ENCODE measurements around the gene ARID5B.

The ARID5B gene

GRCh38 chr10:61931620-61932332 is 30.3 kb downstream of the ARID5B start:
- Histone ChIP-seq H3K4me1 (ENCODE audit: insufficient read depth, low read length) (no peaks in the 10 kb centered on the region), H3K9me3 (ENCODE audit: insufficient read depth, low read length, severe bottlenecking) (no peaks in the 10 kb centered on the region), H3K4me3 (ENCODE audit: low read depth in 1 of 2, low read length in 2 of 2) (no peak overlapping the region), H2AFZ (ENCODE audit: low read depth, low read length) (no peak overlapping the region), H3K4me2 (ENCODE audit: insufficient read depth, low read length) (no peak overlapping the region), H3K27me3 (ENCODE audit: insufficient read depth, low read length, poor library complexity) (no peaks in the 10 kb centered on the region), H3K79me2 (ENCODE audit: insufficient read depth, low read length) (no peaks in the 10 kb centered on the region), H4K20me1 (ENCODE audit: insufficient read depth, low read length) (no peaks in the 10 kb centered on the region), H3K9ac (ENCODE audit: low read depth, low read length) (no peak overlapping the region), H3K36me3 (ENCODE audit: insufficient read depth, low read length) (no peaks in the 10 kb centered on the region), H3K27ac (ENCODE audit: low read length) (no peak overlapping the region)
- TF ChIP-seq CTCF (IDR thresholded peaks at IDR 0.05; ENCODE audit: borderline replicate concordance, extremely low read depth, low read length, poor library complexity, severe bottlenecking) (no peak), EZH2 (IDR thresholded peaks at IDR 0.05; ENCODE audit: borderline replicate concordance, low read depth, low read length, severe bottlenecking) (no peak)
- no peak for ATAC-seq (ENCODE audit: insufficient read depth, low read depth)
- no peak for DNase-seq

- H3K4me2 ChIP-seq (ENCODE audit: insufficient read depth, low read length), result no peak overlapping the region
- H2AFZ ChIP-seq (ENCODE audit: low read depth, low read length), result no peak overlapping the region
Observed at GRCh38 chr10:61933859-61934555, 32.5 kb downstream of the ARID5B start.

GRCh38 chr10:61935077-61935476 is 33.6 kb downstream of the ARID5B start:
- Histone ChIP-seq H3K4me3 (ENCODE audit: low read depth in 1 of 2, low read length in 2 of 2) (no peak overlapping the region), H3K9me3 (ENCODE audit: insufficient read depth, low read length, severe bottlenecking) (no peaks in the 10 kb centered on the region), H3K9ac (ENCODE audit: low read depth, low read length) (no peak overlapping the region), H4K20me1 (ENCODE audit: insufficient read depth, low read length) (no peaks in the 10 kb centered on the region), H3K4me1 (ENCODE audit: insufficient read depth, low read length) (no peaks in the 10 kb centered on the region), H3K79me2 (ENCODE audit: insufficient read depth, low read length) (no peaks in the 10 kb centered on the region), H3K36me3 (ENCODE audit: insufficient read depth, low read length) (no peaks in the 10 kb centered on the region), H2AFZ (ENCODE audit: low read depth, low read length) (no peak overlapping the region), H3K27me3 (ENCODE audit: insufficient read depth, low read length, poor library complexity) (no peaks in the 10 kb centered on the region), H3K27ac (ENCODE audit: low read length) (no peak overlapping the region), H3K4me2 (ENCODE audit: insufficient read depth, low read length) (no peak overlapping the region)
- DNase-seq (no peak), ATAC-seq (ENCODE audit: insufficient read depth, low read depth) (no peak)
- TF ChIP-seq EZH2 (IDR thresholded peaks at IDR 0.05; ENCODE audit: borderline replicate concordance, low read depth, low read length, severe bottlenecking) (no peak), CTCF (IDR thresholded peaks at IDR 0.05; ENCODE audit: borderline replicate concordance, extremely low read depth, low read length, poor library complexity, severe bottlenecking) (no peak)

More at GRCh38 chr10:61933859-61934555, 32.5 kb downstream of the ARID5B start:
- DNase-seq, result no peak
- no peaks in the 10 kb centered on the region for H3K79me2 ChIP-seq (ENCODE audit: insufficient read depth, low read length)
- no peaks in the 10 kb centered on the region for H4K20me1 ChIP-seq (ENCODE audit: insufficient read depth, low read length)
- no peak overlapping the region for H3K4me3 ChIP-seq (ENCODE audit: low read depth in 1 of 2, low read length in 2 of 2)
- TF ChIP-seq EZH2 (IDR thresholded peaks at IDR 0.05; ENCODE audit: borderline replicate concordance, low read depth, low read length, severe bottlenecking) (no peak), CTCF (IDR thresholded peaks at IDR 0.05; ENCODE audit: borderline replicate concordance, extremely low read depth, low read length, poor library complexity, severe bottlenecking) (no peak)
- H3K36me3 ChIP-seq (ENCODE audit: insufficient read depth, low read length), result no peaks in the 10 kb centered on the region
- H3K9me3 ChIP-seq (ENCODE audit: insufficient read depth, low read length, severe bottlenecking), result no peaks in the 10 kb centered on the region
- H3K9ac ChIP-seq (ENCODE audit: low read depth, low read length), result no peak overlapping the region
- no peaks in the 10 kb centered on the region for H3K4me1 ChIP-seq (ENCODE audit: insufficient read depth, low read length)
- H3K27me3 ChIP-seq (ENCODE audit: insufficient read depth, low read length, poor library complexity), result no peaks in the 10 kb centered on the region
- ATAC-seq (ENCODE audit: insufficient read depth, low read depth), result no peak
- no peak overlapping the region for H3K27ac ChIP-seq (ENCODE audit: low read length)
